GM12878 (cell line): ENCODE results near the gene PAEP. TPM values are rescaled to one million over a fixed set of nuclear protein-coding genes. Genes with fewer than 3 reads are reported as not detected.

Source experiments
- ATF7 ChIP-seq: fragments of 450-650 bp; IDR thresholded peaks from 2 replicates; pipeline ENCODE4 v1.6.1; 2016; ENCODE audit warnings: low read depth, mild to moderate bottlenecking
- BCL11A ChIP-seq: IDR thresholded peaks from 2 replicates; pipeline ENCODE4 v1.6.1; 2011; ENCODE audit warnings: low read depth, low read length
- BMI1 ChIP-seq: fragments of 450-650 bp; IDR thresholded peaks from 2 replicates; pipeline ENCODE4 v1.6.1; 2016; ENCODE audit warnings: mild to moderate bottlenecking, moderate library complexity, borderline replicate concordance
- E2F4 ChIP-seq: IDR thresholded peaks from 2 replicates; pipeline ENCODE4 v1.6.1; 2012; ENCODE audit warnings: low read depth, low read length, improper control_type of control experiment
- NFIC ChIP-seq: IDR thresholded peaks from 2 replicates; pipeline ENCODE4 v1.6.1; 2012; ENCODE audit warnings: low read depth, mild to moderate bottlenecking, inconsistent platforms, low read length, moderate library complexity
- POU2F2 ChIP-seq: IDR thresholded peaks from 3 replicates; pipeline ENCODE4 v1.6.1; 2011; ENCODE audit warnings: low read depth, mild to moderate bottlenecking, low read length, borderline replicate concordance
- RAD51 ChIP-seq: fragments of 450-650 bp; IDR thresholded peaks from 2 replicates; pipeline ENCODE4 v1.6.1; 2016; ENCODE audit warnings: moderate library complexity, mild to moderate bottlenecking, inconsistent platforms
- SREBF2 ChIP-seq: IDR thresholded peaks from 2 replicates; pipeline ENCODE4 v1.6.1; 2012; ENCODE audit warnings: mild to moderate bottlenecking, low read length
- TBL1XR1 ChIP-seq: IDR thresholded peaks from 2 replicates; pipeline ENCODE4 v1.6.1; 2012; ENCODE audit warnings: low read depth, low read length, improper control_type of control experiment
- TCF3 ChIP-seq: IDR thresholded peaks from 2 replicates; pipeline ENCODE4 v1.6.1; 2012; ENCODE audit warnings: low read depth, mild to moderate bottlenecking, low read length, borderline replicate concordance; ENCODE audit not compliant: insufficient read depth
- YY1 ChIP-seq: IDR thresholded peaks from 2 replicates; pipeline ENCODE4 v1.6.1; 2011; ENCODE audit warnings: low read depth, mild to moderate bottlenecking, low read length
- ZNF384 ChIP-seq: IDR thresholded peaks from 2 replicates; pipeline ENCODE4 v1.6.1; 2012; ENCODE audit warnings: low read depth, mild to moderate bottlenecking, low read length, improper control_type of control experiment, borderline replicate concordance
- polyA plus RNA-seq, 11 experiments: library from polyadenylated mRNA; depleted of rRNA in 4 of 11; unstranded in 6 of 11; stranded (reverse) in 5 of 11; fragments of >200 nt; fragmentation: Nextera tagmentation in 4 of 11; fragmentation: Illumina TruSeq in 1 of 11; extraction: Ambion mirVana in 4 of 11; extraction: Trizol in 1 of 11; gene quantifications; 1 replicate in 1 of 11; 2 replicates in 10 of 11; pipeline versions ENCODE4 v1.2.1 to v1.2.3, GENCODE V29; 2011 to 2016; ENCODE audit warnings: inconsistent platforms in 2 of 11, missing spikeins in 2 of 11, low read depth in 1 of 11
- total RNA-seq, 4 experiments: library from RNA; depleted of rRNA in 3 of 4; stranded (reverse); fragments of >200 nt in 3 of 4; fragmentation: Illumina TruSeq in 1 of 4; extraction: Trizol in 1 of 4; gene quantifications; 2 replicates each; pipeline versions ENCODE4 v1.2.1 to v1.2.3, GENCODE V29; 2013 to 2021

PAEP gene
- total and polyA plus RNA-seq, 10 of the 15 experiments (the other 5 are each of a cell fraction or from before 2014, with no cell fraction given) = not detected

- TF ChIP-seq NFIC (no peak), RAD51 (no peak), BMI1 (no peak), TBL1XR1 (no peak), SREBF2 (no peak), E2F4 (no peak), ZNF384 (no peak), POU2F2 (no peak), TCF3 (no peak), YY1 (no peak), ATF7 (no peak), BCL11A (no peak)
These were observed 47.0 kb upstream of the PAEP start (continued) for GRCh38 chr9:135514342-135515082.
